GM12878 (cell line): ENCODE measurements around the gene GPC6. TPM values are rescaled to one million over a fixed set of nuclear protein-coding genes. Genes with fewer than 3 reads are reported as not detected.

Experiments used
- ATAC-seq: fragments of 200-7000 bp; cut with Tn5 transposase; 3 replicates; pipeline ENCODE4 v1.9.1; 2020; ENCODE audit warnings: mild to moderate bottlenecking, moderate library complexity
- BruUV-seq: library from RNA; stranded (reverse); fragments of 400-500 nt; replicated peaks from 2 replicates; lab custom pipeline; 2021; lab: Mats Ljungman, UMichigan
- CTCF ChIA-PET: fragments of 300-600 bp; sonication (Branson Sonifier 250); formaldehyde crosslinking; extraction: SDS; loops from one replicate; lab custom pipeline; 2021; ENCODE audit warnings: inconsistent platforms; lab: Yijun Ruan, JAX
- POLR2A ChIA-PET: fragments of 350-600 bp; formaldehyde crosslinking; extraction: SDS; loops from one replicate; lab custom pipeline; 2021; ENCODE audit warnings: inconsistent platforms; lab: Charles Lee
- RAD21 ChIA-PET: fragments of 300-600 bp; sonication (Branson Sonifier 250); formaldehyde crosslinking; loops from one replicate; lab custom pipeline; 2023; ENCODE audit warnings: antibody characterized with exemption; ENCODE audit not compliant: unreplicated experiment; lab: Charles Lee
- SMC1A ChIA-PET: fragments of 300-600 bp; sonication (Branson Sonifier 250); formaldehyde crosslinking; loops from one replicate; lab custom pipeline; 2023; ENCODE audit not compliant: unreplicated experiment, uncharacterized antibody; lab: Charles Lee
- DNase-seq: peaks from one replicate; pipeline ENCODE4 v3.0.0-alpha.2; 2011; ENCODE audit warnings: low read depth, low spot score
- FAIRE-seq: peaks from 3 replicates; lab custom pipeline; 2011; peaks lifted over from hg19 to GRCh38; lab: Jason Lieb, UNC
- H2AFZ ChIP-seq: 2 replicates; pipeline ENCODE4 v1.6.0; 2011; ENCODE audit warnings: low read depth, low read length, control low read depth; ENCODE audit not compliant: control insufficient read depth
- H3K27ac ChIP-seq: 2 replicates; pipeline ENCODE4 v1.5.1; 2011; ENCODE audit warnings: control low read depth; ENCODE audit not compliant: control insufficient read depth, insufficient read depth
- H3K27me3 ChIP-seq, 2 experiments: replicated peaks in 1 of 2; 2 replicates each; pipeline versions ENCODE4 v1.6.0 to v1.6.1; 2011; ENCODE audit warnings: low read length in 1 of 2; ENCODE audit not compliant: control insufficient read depth in 2 of 2, insufficient read depth in 2 of 2
- H3K36me3 ChIP-seq, 2 experiments: 2 replicates each; pipeline ENCODE4 v1.5.1; 2011; ENCODE audit warnings: low read length in 1 of 2; ENCODE audit not compliant: control insufficient read depth in 2 of 2, insufficient read depth in 2 of 2
- H3K4me1 ChIP-seq: 2 replicates; pipeline ENCODE4 v1.6.1; 2011; ENCODE audit warnings: mild to moderate bottlenecking, low read length, moderate library complexity, mixed read lengths; ENCODE audit not compliant: control insufficient read depth, insufficient read depth
- H3K4me2 ChIP-seq: 2 replicates; pipeline ENCODE4 v1.6.0; 2011; ENCODE audit warnings: control low read depth; ENCODE audit not compliant: control insufficient read depth, insufficient read depth
- H3K4me3 ChIP-seq: fragments of 200-600 bp; sonication (generic); 2 replicates; pipeline ENCODE4 v1.5.1; 2016
- H3K79me2 ChIP-seq: 2 replicates; pipeline ENCODE4 v1.6.0; 2011; ENCODE audit warnings: low read length; ENCODE audit not compliant: control insufficient read depth, insufficient read depth
- H3K9ac ChIP-seq: 2 replicates; pipeline ENCODE4 v1.8.0; 2011; ENCODE audit warnings: low read length, control low read depth, mixed read lengths; ENCODE audit not compliant: control insufficient read depth, insufficient read depth
- H3K9me3 ChIP-seq: replicated peaks from 3 replicates; pipeline ENCODE4 v1.5.1; 2011; ENCODE audit warnings: mild to moderate bottlenecking, low read length; ENCODE audit not compliant: control insufficient read depth, insufficient read depth
- H4K20me1 ChIP-seq: 2 replicates; pipeline ENCODE4 v1.6.0; 2011; ENCODE audit not compliant: control insufficient read depth, insufficient read depth
- CBX5 ChIP-seq: sonication (generic); IDR thresholded peaks from 2 replicates; pipeline ENCODE4 v1.6.1; 2016; ENCODE audit warnings: low read depth, moderate library complexity, mild to moderate bottlenecking, inconsistent platforms
- EED ChIP-seq: sonication (generic); IDR thresholded peaks from 2 replicates; pipeline ENCODE4 v1.6.1; 2016; ENCODE audit warnings: antibody characterized with exemption, low read depth
- EP300 ChIP-seq, 2 experiments: fragments of 150-350 bp in 1 of 2; IDR thresholded peaks; 2 replicates each; pipeline ENCODE4 v1.6.1; 2011 to 2012; ENCODE audit warnings: low read depth in 2 of 2, low read length in 2 of 2, borderline replicate concordance in 1 of 2, improper control_type of control experiment in 1 of 2, inconsistent platforms in 1 of 2; ENCODE audit not compliant: control insufficient read depth in 1 of 2
- KLF5 ChIP-seq: fragments of 450-650 bp; IDR thresholded peaks from 2 replicates; pipeline ENCODE4 v1.6.1; 2014; ENCODE audit warnings: mild to moderate bottlenecking; ENCODE audit not compliant: partially characterized antibody
- MEF2A ChIP-seq: IDR thresholded peaks from 2 replicates; pipeline ENCODE4 v1.6.1; 2011; ENCODE audit warnings: low read depth, mild to moderate bottlenecking, low read length, moderate library complexity; ENCODE audit not compliant: insufficient read depth
- NFYB ChIP-seq: IDR thresholded peaks from 2 replicates; pipeline ENCODE4 v1.6.1; 2011; ENCODE audit warnings: low read depth, mild to moderate bottlenecking, low read length, improper control_type of control experiment, moderate library complexity; ENCODE audit not compliant: insufficient read depth
- SMAD1 ChIP-seq: fragments of 450-650 bp; IDR thresholded peaks from 2 replicates; pipeline ENCODE4 v1.6.1; 2018; ENCODE audit warnings: mild to moderate bottlenecking, low read depth; ENCODE audit not compliant: partially characterized antibody
- STAT3 ChIP-seq: IDR thresholded peaks from 2 replicates; pipeline ENCODE4 v1.6.1; 2011; ENCODE audit warnings: low read depth, low read length, improper control_type of control experiment
- ZNF217 ChIP-seq: fragments of 450-650 bp; IDR thresholded peaks from 2 replicates; pipeline ENCODE4 v1.6.1; 2017; ENCODE audit warnings: antibody characterized with exemption, mild to moderate bottlenecking
- WGBS: methylation state at CpG from one replicate; pipeline ENCODE4 v1.1.6; 2016; ENCODE audit warnings: low lambda C conversion rate; ENCODE audit not compliant: insufficient replicate concordance, insufficient coverage; ENCODE audit errors: missing lambda C conversion rate; 5-methylcytosine and 5-hydroxymethylcytosine counted together
- in situ Hi-C: fragments of 300-500 bp; cut with MboI; formaldehyde crosslinking; loops from 9 replicates; pipeline ENCODE4 v1.14.3; 2018; ENCODE audit warnings: mixed read lengths
- intact Hi-C: fragments of 100-400 bp; cut with micrococcal nuclease; formaldehyde crosslinking; loops from one replicate; pipeline ENCODE4 v1.14.2; 2022; ENCODE audit not compliant: unreplicated experiment
- polyA plus RNA-seq, 11 experiments: library from polyadenylated mRNA; depleted of rRNA in 4 of 11; unstranded in 6 of 11; stranded (reverse) in 5 of 11; fragments of >200 nt; fragmentation: Nextera tagmentation in 4 of 11; fragmentation: Illumina TruSeq in 1 of 11; extraction: Ambion mirVana in 4 of 11; extraction: Trizol in 1 of 11; gene quantifications; 1 replicate in 1 of 11; 2 replicates in 10 of 11; pipeline versions ENCODE4 v1.2.1 to v1.2.3, GENCODE V29; 2011 to 2016; ENCODE audit warnings: inconsistent platforms in 2 of 11, missing spikeins in 2 of 11, low read depth in 1 of 11
- total RNA-seq, 4 experiments: library from RNA; depleted of rRNA in 3 of 4; stranded (reverse); fragments of >200 nt in 3 of 4; fragmentation: Illumina TruSeq in 1 of 4; extraction: Trizol in 1 of 4; gene quantifications; 2 replicates each; pipeline versions ENCODE4 v1.2.1 to v1.2.3, GENCODE V29; 2013 to 2021
- TF ChIP-seq, protein P1 (sequence below): IDR thresholded peaks from 2 replicates; pipeline ENCODE4 v1.6.1; 2012; ENCODE audit warnings: low read depth, low read length, improper control_type of control experiment

The GPC6 gene
- total and polyA plus RNA-seq, 10 of the 15 experiments (the other 5 are each of a cell fraction or from before 2014, with no cell fraction given) = 0.03 to 0.04 (median 0.03) TPM; not detected in 7

DNA sequence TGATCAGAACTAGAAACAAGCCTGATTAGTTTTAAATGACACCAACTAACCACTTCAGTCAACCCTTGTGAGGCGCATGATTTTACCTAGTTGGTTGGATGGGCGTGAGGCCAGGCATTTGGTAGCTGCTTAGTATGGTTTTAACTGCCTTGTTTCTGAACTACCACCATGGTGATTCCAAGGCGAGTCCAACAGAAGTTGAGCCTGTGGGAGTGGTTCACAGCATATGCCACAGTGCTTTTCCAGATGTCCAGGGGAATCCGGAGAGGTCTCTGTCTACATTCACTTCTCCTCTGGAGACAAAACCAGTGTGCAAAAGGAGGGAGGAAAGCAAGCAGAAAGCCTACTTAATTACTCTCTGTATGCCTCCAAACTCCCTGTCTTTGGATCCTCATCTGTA, 524.1 kb downstream of the GPC6 start:
- BruUV-seq = no TSS peak
- no peaks in the 10 kb centered on the region for H3K9me3 ChIP-seq
- no peak overlapping the region for H3K4me2 ChIP-seq
- no peaks in the 10 kb centered on the region for H4K20me1 ChIP-seq
- no peaks in the 10 kb centered on the region for H3K79me2 ChIP-seq
- no peak for FAIRE-seq
- intact Hi-C loops = no loop called here
- no peak overlapping the region for H2AFZ ChIP-seq
- no peak for DNase-seq
- POLR2A ChIA-PET = no interaction called here
- no peaks in the 10 kb centered on the region for H3K36me3 ChIP-seq
- no peak overlapping the region for H3K9ac ChIP-seq
- H3K27me3 ChIP-seq = no peaks in the 10 kb centered on the region
- 8% methylated on average over 4 of the region's 4 CpGs for WGBS
- no peaks in the 10 kb centered on the region for H3K4me1 ChIP-seq
- H3K4me3 ChIP-seq = no peak overlapping the region
- RAD21 ChIA-PET = no interaction called here
- in situ Hi-C loops = no loop called here
- CTCF ChIA-PET = no interaction called here
- SMC1A ChIA-PET = no interaction called here
- ATAC-seq = no peak
- no peak overlapping the region for H3K27ac ChIP-seq
- TF ChIP-seq KLF5 (no peak), EED (no peak), ZNF217 (no peak), STAT3 (no peak), NFYB (no peak), EP300 (IDR thresholded peaks at IDR 0.05; ENCODE audit: borderline replicate concordance in 1 of 2, control insufficient read depth in 1 of 2, low read depth in 2 of 2, low read length in 2 of 2) (no peak), CBX5 (no peak), SMAD1 (no peak), MEF2A (no peak)
- TF ChIP-seq, protein P1, sequence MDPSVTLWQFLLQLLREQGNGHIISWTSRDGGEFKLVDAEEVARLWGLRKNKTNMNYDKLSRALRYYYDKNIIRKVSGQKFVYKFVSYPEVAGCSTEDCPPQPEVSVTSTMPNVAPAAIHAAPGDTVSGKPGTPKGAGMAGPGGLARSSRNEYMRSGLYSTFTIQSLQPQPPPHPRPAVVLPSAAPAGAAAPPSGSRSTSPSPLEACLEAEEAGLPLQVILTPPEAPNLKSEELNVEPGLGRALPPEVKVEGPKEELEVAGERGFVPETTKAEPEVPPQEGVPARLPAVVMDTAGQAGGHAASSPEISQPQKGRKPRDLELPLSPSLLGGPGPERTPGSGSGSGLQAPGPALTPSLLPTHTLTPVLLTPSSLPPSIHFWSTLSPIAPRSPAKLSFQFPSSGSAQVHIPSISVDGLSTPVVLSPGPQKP = no peak
